ENCODE results near the gene MBD6.
"Not testable (repeated sequence)": the region's sequence is repeated elsewhere in the genome, so short reads cannot be mapped to it uniquely, and the experiment has no call there.

Gene MBD6

DNA sequence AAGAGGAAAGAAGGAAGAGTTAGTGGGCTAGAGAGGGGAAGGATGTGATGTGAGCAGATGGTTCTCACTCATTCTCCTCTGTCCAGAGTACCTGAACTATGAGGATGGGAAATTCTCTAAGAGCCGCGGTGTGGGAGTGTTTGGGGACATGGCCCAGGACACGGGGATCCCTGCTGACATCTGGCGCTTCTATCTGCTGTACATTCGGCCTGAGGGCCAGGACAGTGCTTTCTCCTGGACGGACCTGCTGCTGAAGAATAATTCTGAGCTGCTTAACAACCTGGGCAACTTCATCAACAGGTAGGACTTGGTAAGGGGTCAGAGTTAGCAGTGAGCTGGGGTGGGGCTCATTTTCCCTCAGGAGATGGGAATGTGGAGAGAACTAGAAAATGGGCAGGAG lies 10.0 kb upstream of the MBD6 start:
- H3K4me3 ChIP-seq (ENCODE audit: low read depth, low read length) = no peak overlapping the region
- DNase-seq (ENCODE audit: low read depth) = no peak
- in situ Hi-C loops (cut with HindIII; ENCODE audit: low sequenced_read_pairs) = no loop called here
- TF ChIP-seq, protein P1, sequence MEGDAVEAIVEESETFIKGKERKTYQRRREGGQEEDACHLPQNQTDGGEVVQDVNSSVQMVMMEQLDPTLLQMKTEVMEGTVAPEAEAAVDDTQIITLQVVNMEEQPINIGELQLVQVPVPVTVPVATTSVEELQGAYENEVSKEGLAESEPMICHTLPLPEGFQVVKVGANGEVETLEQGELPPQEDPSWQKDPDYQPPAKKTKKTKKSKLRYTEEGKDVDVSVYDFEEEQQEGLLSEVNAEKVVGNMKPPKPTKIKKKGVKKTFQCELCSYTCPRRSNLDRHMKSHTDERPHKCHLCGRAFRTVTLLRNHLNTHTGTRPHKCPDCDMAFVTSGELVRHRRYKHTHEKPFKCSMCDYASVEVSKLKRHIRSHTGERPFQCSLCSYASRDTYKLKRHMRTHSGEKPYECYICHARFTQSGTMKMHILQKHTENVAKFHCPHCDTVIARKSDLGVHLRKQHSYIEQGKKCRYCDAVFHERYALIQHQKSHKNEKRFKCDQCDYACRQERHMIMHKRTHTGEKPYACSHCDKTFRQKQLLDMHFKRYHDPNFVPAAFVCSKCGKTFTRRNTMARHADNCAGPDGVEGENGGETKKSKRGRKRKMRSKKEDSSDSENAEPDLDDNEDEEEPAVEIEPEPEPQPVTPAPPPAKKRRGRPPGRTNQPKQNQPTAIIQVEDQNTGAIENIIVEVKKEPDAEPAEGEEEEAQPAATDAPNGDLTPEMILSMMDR (IDR thresholded peaks at IDR 0.05; ENCODE audit: low read depth, low read length, missing control alignments) = no peak

DNA sequence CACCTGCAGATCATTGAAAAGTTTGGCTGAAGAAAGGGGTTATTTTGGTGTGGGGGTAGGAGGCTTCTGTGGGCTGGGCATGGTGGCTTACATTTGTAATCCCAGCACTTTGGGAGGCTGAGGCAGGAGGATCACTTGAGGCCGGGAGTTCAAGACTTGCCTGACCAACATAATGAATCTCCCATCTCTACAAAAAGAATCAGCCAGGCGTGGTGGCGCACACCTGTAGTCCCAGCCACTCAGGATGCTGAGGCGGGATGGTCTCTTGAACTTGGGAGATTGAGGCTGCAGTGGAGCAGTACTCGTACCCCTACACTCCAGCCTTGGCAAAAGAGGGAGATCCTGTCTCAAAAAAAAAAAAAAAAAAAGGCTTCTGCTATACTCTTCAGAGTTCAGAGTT lies 9.4 kb upstream of the MBD6 start:
- TF ChIP-seq, protein P1 (IDR thresholded peaks at IDR 0.05; ENCODE audit: low read depth, low read length, missing control alignments) = no peak
- in situ Hi-C loops (cut with HindIII; ENCODE audit: low sequenced_read_pairs) = no loop called here
- no peak for DNase-seq (ENCODE audit: low read depth)
- no peak overlapping the region for H3K4me3 ChIP-seq (ENCODE audit: low read depth, low read length)

DNA sequence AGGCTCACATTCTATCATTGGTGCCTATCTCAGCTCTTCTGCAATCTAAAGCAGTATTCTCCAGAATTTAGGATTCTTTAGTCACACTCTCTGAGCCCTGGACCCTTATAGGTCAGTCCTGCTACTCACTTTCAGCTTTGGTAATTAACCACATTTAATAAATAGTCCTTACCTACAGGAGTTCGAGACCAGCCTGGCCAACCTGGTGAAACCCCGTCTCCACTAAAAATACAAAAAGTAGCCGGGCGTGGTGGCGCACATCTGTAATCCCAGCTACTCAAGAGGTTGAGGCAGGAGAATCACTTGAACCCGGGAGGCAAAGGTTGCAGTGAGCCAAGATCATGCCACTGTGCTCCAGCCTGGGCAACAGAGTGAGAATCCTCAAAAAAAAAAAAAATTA lies 8.9 kb upstream of the MBD6 start:
- H3K4me3 ChIP-seq (ENCODE audit: low read depth, low read length); DNase-seq (ENCODE audit: low read depth); in situ Hi-C loops (cut with HindIII; ENCODE audit: low sequenced_read_pairs): not testable (repeated sequence)

DNA sequence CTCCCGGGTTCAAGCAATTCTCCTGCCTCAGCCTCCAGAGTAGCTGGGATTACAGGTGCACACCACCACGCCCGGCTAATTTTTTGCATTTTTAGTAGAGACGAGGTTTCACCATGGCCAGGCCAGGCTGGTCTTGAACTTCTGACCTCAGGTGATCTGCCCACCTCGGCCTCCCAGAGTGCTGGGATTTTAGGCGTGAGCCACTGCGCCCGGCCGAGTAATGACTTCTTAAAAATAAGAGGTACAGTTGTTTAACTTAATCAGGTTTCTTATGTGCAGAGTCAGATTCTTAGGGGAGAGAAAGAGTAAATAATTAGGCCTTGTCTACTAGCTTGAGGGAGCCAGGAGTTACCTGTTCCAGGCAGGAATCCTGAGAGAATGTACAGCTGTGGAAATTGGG lies 8.4 kb upstream of the MBD6 start:
- DNase-seq (ENCODE audit: low read depth); in situ Hi-C loops (cut with HindIII; ENCODE audit: low sequenced_read_pairs); H3K4me3 ChIP-seq (ENCODE audit: low read depth, low read length): not testable (repeated sequence)

DNA sequence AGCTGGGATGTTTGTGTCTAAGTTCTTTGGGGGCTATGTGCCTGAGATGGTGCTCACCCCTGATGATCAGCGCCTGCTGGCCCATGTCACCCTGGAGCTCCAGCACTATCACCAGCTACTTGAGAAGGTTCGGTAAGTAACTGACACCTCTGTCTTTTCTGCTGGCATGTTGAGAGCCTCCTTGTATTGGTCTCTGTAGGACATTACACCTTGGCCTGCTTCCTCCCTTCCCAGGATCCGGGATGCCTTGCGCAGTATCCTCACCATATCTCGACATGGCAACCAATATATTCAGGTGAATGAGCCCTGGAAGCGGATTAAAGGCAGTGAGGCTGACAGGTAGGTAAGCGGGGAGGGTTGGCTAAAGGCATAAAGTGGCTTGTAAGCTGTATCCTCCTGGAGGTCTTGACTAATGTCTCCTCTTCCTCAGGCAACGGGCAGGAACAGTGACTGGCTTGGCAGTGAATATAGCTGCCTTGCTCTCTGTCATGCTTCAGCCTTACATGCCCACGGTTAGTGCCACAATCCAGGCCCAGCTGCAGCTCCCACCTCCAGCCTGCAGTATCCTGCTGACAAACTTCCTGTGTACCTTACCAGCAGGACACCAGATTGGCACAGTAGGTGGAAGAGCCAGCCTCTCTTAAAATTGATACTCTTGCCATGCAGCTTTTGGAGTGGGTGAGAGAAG lies 7.8 kb upstream of the MBD6 start:
- in situ Hi-C loops (cut with HindIII; ENCODE audit: low sequenced_read_pairs) = no loop called here
- no peak for DNase-seq (ENCODE audit: low read depth)
- TF ChIP-seq, protein P1 (IDR thresholded peaks at IDR 0.05; ENCODE audit: low read depth, low read length, missing control alignments) = no peak
- no peak overlapping the region for H3K4me3 ChIP-seq (ENCODE audit: low read depth, low read length)

DNA sequence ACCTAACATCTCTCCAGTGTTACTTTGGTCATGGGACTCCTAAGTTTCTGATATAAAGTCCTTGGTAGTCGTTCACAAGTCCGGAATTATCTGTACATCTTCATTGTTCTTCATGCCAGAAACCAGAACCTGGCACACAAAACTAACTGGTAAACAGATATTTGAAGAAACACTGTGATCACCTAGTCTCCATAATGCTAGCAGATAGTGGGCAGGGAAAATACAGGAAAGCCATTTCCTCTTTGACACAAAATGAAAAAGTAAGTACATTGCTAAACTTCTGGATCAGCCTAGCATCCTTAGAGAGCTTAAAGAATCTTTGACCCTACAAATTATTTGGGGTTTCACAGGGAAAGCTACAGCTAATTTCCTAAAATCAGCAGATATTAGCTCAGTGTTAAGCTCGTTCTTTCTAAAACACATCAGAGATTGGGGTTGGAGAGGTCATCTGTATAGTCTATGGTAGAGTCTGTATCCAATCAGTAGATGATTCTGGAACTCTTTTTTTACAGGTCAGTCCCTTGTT lies 7.2 kb upstream of the MBD6 start:
- in situ Hi-C loops (cut with HindIII; ENCODE audit: low sequenced_read_pairs) = no loop called here
- DNase-seq (ENCODE audit: low read depth) = no peak

DNA sequence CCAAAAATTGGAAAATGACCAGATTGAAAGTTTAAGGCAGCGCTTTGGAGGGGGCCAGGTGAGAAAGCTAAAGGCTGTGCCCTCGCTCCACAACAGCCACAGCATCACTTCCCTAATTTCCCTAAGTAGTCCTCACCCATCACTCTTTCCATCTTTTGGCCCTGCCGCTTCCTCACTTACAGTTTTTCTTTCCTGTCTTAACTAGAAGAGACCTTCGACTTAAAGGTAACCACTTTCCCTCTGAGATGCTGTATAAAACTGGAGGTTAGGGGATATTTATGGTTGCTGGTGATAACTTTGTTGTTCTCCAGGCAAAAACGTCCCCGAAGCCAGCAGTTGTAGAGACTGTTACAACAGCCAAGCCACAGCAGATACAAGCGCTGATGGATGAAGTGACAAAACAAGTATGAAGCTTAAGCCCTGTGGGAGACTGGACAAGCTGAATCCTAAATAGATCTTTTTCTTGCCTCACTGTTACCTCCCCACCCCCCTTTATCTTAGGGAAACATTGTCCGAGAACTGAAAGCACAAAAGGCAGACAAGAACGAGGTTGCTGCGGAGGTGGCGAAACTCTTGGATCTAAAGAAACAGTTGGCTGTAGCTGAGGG lies 6.6 kb upstream of the MBD6 start:
- no peak for DNase-seq (ENCODE audit: low read depth)
- TF ChIP-seq, protein P1 (IDR thresholded peaks at IDR 0.05; ENCODE audit: low read depth, low read length, missing control alignments) = no peak
- in situ Hi-C loops (cut with HindIII; ENCODE audit: low sequenced_read_pairs) = no loop called here
- no peak overlapping the region for H3K4me3 ChIP-seq (ENCODE audit: low read depth, low read length)

More for the DNA sequence above, 7.2 kb upstream of the MBD6 start:
- TF ChIP-seq, protein P1 (IDR thresholded peaks at IDR 0.05; ENCODE audit: low read depth, low read length, missing control alignments) = no peak
- H3K4me3 ChIP-seq (ENCODE audit: low read depth, low read length) = no peak overlapping the region

Measured in astrocyte of the cerebellum (primary cell).